H9 (cell line): ENCODE measurements around the gene MOB3C. TPM values are rescaled to one million over a fixed set of nuclear protein-coding genes. Genes with fewer than 3 reads are reported as not detected.

ENCODE experiments used
- DNase-seq: peaks from one replicate; pipeline ENCODE4 v3.0.0-alpha.2; 2017
- H2AFZ ChIP-seq: one replicate; pipeline ENCODE4 v1.6.1; 2013; ENCODE audit warnings: mild to moderate bottlenecking, low read length, control low read depth, moderate library complexity
- H2AK5ac ChIP-seq: 2 replicates; pipeline ENCODE4 v1.6.1; 2013; ENCODE audit warnings: low read length, control low read depth, mixed read lengths; ENCODE audit not compliant: insufficient read length
- H2BK120ac ChIP-seq: one replicate; pipeline ENCODE4 v1.6.1; 2013; ENCODE audit warnings: low read depth, mild to moderate bottlenecking, low read length, control low read depth, inconsistent platforms; ENCODE audit not compliant: poor library complexity, severe bottlenecking
- H2BK12ac ChIP-seq: 2 replicates; pipeline ENCODE4 v1.6.1; 2013; ENCODE audit warnings: low read length, control low read depth, mixed read lengths, low read depth; ENCODE audit not compliant: insufficient read length
- H2BK15ac ChIP-seq: 2 replicates; pipeline ENCODE4 v1.6.1; 2013; ENCODE audit warnings: low read depth, low read length, control low read depth
- H2BK20ac ChIP-seq: one replicate; pipeline ENCODE4 v1.6.1; 2013; ENCODE audit warnings: low read depth, mild to moderate bottlenecking, low read length, control low read depth, inconsistent platforms; ENCODE audit not compliant: poor library complexity, severe bottlenecking
- H2BK5ac ChIP-seq: 2 replicates; pipeline ENCODE4 v1.6.1; 2013; ENCODE audit warnings: low read length, control low read depth, mixed read lengths; ENCODE audit not compliant: insufficient read length
- H3K14ac ChIP-seq: 2 replicates; pipeline ENCODE4 v1.6.1; 2013; ENCODE audit warnings: low read length, control low read depth; ENCODE audit not compliant: insufficient read depth
- H3K18ac ChIP-seq: 2 replicates; pipeline ENCODE4 v1.6.1; 2013; ENCODE audit warnings: low read depth, mild to moderate bottlenecking, mixed read lengths, low read length, control low read depth; ENCODE audit not compliant: insufficient read length
- H3K23ac ChIP-seq: 2 replicates; pipeline ENCODE4 v1.6.1; 2013; ENCODE audit warnings: low read length, control low read depth, mixed read lengths, low read depth; ENCODE audit not compliant: insufficient read length
- H3K23me2 ChIP-seq: 2 replicates; pipeline ENCODE4 v1.6.1; 2013; ENCODE audit warnings: low read depth, mild to moderate bottlenecking, mixed read lengths, low read length, control low read depth; ENCODE audit not compliant: insufficient read length, poor library complexity, severe bottlenecking
- H3K27ac ChIP-seq: 2 replicates; pipeline ENCODE4 v1.5.1; 2013; ENCODE audit warnings: low read length, control low read depth, mixed read lengths, low read depth; ENCODE audit not compliant: insufficient read length
- H3K27me3 ChIP-seq: 2 replicates; pipeline ENCODE4 v1.6.1; 2013; ENCODE audit warnings: low read length, control low read depth, inconsistent platforms; ENCODE audit not compliant: insufficient read depth
- H3K4ac ChIP-seq: 2 replicates; pipeline ENCODE4 v1.6.1; 2013; ENCODE audit warnings: low read depth, mild to moderate bottlenecking, control low read depth, inconsistent platforms, low read length, moderate library complexity
- H3K4me1 ChIP-seq: 2 replicates; pipeline ENCODE4 v1.6.1; 2013; ENCODE audit warnings: low read length, control low read depth, inconsistent platforms; ENCODE audit not compliant: insufficient read depth
- H3K4me2 ChIP-seq: 2 replicates; pipeline ENCODE4 v1.6.1; 2013; ENCODE audit warnings: low read length, control low read depth, mixed read lengths; ENCODE audit not compliant: insufficient read length, insufficient read depth
- H3K56ac ChIP-seq: 2 replicates; pipeline ENCODE4 v1.6.1; 2013; ENCODE audit warnings: low read depth, mild to moderate bottlenecking, mixed read lengths, low read length, control low read depth; ENCODE audit not compliant: insufficient read length
- H3K79me1 ChIP-seq: 2 replicates; pipeline ENCODE4 v1.6.1; 2013; ENCODE audit warnings: low read depth, mild to moderate bottlenecking, moderate library complexity, low read length, control low read depth, inconsistent platforms; ENCODE audit not compliant: insufficient read depth, poor library complexity, severe bottlenecking
- H3K79me2 ChIP-seq: 2 replicates; pipeline ENCODE4 v1.6.1; 2013; ENCODE audit warnings: low read length, control low read depth, inconsistent platforms; ENCODE audit not compliant: insufficient read depth
- H3K9ac ChIP-seq: 2 replicates; pipeline ENCODE4 v1.6.1; 2013; ENCODE audit warnings: low read length, control low read depth, mixed read lengths; ENCODE audit not compliant: insufficient read length; ENCODE audit errors: extremely low read depth
- H3K9me3 ChIP-seq: one replicate; pipeline ENCODE4 v1.6.1; 2013; ENCODE audit warnings: low read depth, low read length, inconsistent platforms; ENCODE audit not compliant: control insufficient read depth
- H3T11ph ChIP-seq: one replicate; pipeline ENCODE4 v1.6.1; 2013; ENCODE audit warnings: mild to moderate bottlenecking, low read length, control low read depth, inconsistent platforms
- H4K20me1 ChIP-seq: one replicate; pipeline ENCODE4 v1.6.1; 2013; ENCODE audit not compliant: control insufficient read depth, insufficient read length, insufficient read depth
- H4K5ac ChIP-seq: 2 replicates; pipeline ENCODE4 v1.6.1; 2013; ENCODE audit warnings: low read depth, mild to moderate bottlenecking, mixed read lengths, low read length, control low read depth; ENCODE audit not compliant: insufficient read length
- H4K8ac ChIP-seq: replicated peaks from 2 replicates; pipeline ENCODE4 v1.6.1; 2013; ENCODE audit warnings: low read length, control low read depth, mixed read lengths, low read depth; ENCODE audit not compliant: insufficient read length
- H4K91ac ChIP-seq: 2 replicates; pipeline ENCODE4 v1.6.1; 2013; ENCODE audit warnings: low read depth, mild to moderate bottlenecking, moderate library complexity, mixed read lengths, low read length, control low read depth; ENCODE audit not compliant: insufficient read length
- H3K27ac Mint-ChIP-seq, 3 experiments: 2 replicates in 2 of 3; 3 replicates in 1 of 3; pipeline ENCODE4 v1.8.0; 2020 to 2021; ENCODE audit warnings: mixed read lengths in 3 of 3, mild to moderate bottlenecking in 1 of 3, moderate library complexity in 1 of 3
- H3K27me3 Mint-ChIP-seq: 2 replicates; pipeline ENCODE4 v1.8.0; 2021; ENCODE audit warnings: low read depth, mild to moderate bottlenecking, moderate library complexity, mixed read lengths
- H3K36me3 Mint-ChIP-seq, 3 experiments: 2 replicates in 2 of 3; 3 replicates in 1 of 3; pipeline ENCODE4 v1.8.0; 2020 to 2021; ENCODE audit warnings: low read depth in 3 of 3, mixed read lengths in 3 of 3; ENCODE audit not compliant: insufficient read depth in 1 of 3
- H3K4me1 Mint-ChIP-seq, 2 experiments: 2 replicates each; pipeline ENCODE4 v1.8.0; 2020; ENCODE audit warnings: mixed read lengths in 2 of 2
- H3K4me3 Mint-ChIP-seq, 2 experiments: 2 replicates in 1 of 2; 3 replicates in 1 of 2; pipeline ENCODE4 v1.8.0; 2020 to 2021; ENCODE audit warnings: mild to moderate bottlenecking in 2 of 2, mixed read lengths in 2 of 2, moderate library complexity in 1 of 2
- H3K9me3 Mint-ChIP-seq, 2 experiments: 2 replicates in 1 of 2; 3 replicates in 1 of 2; pipeline ENCODE4 v1.8.0; 2020; ENCODE audit warnings: mild to moderate bottlenecking in 2 of 2, mixed read lengths in 2 of 2, moderate library complexity in 1 of 2
- CTCF ChIP-seq: fragments of 200-600 bp; sonication (generic); conservative IDR thresholded peaks from 3 replicates; pipeline ENCODE4 v1.8.0; 2021; ENCODE audit warnings: antibody characterized with exemption, mild to moderate bottlenecking
- WGBS: extraction: QIAGEN DNeasy Blood & Tissue Kit; methylation state at CpG from one replicate; pipeline ENCODE4 v1.1.7; 2013; ENCODE audit warnings: missing lambda C conversion rate, low lambda C conversion rate, mixed read lengths; ENCODE audit not compliant: insufficient read length; ENCODE audit errors: extremely low coverage; 5-methylcytosine and 5-hydroxymethylcytosine counted together
- total RNA-seq: library from RNA; stranded (reverse); gene quantifications from 2 replicates; pipeline ENCODE4 v1.2.1, GENCODE V29; 2021

The MOB3C gene
- total RNA-seq, 1 experiment from 2014 or later = 3.2 TPM

DNA sequence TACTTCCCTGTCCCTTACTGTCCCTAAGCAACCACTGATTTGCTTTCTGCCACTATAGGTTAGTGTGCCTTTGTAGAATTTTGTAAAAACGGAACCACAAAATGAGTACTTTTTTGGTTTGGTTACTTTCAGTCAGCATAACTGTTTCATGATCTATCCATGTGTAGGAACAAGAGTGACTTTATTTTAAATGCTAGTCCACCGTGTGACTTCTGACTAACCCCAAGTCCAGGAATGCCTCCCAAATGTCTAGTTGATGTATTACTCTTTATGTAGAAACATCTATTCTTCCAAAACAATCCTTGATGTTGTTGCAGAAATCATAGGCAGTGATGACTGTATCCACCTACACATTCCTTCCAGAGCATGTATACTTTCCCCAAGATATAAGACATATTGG, 30.2 kb upstream of the MOB3C start:
- H3K14ac ChIP-seq = no peak overlapping the region
- H2AK5ac ChIP-seq = no peak overlapping the region
- no peaks in the 10 kb centered on the region for H3K4me1 ChIP-seq
- no peak overlapping the region for H4K91ac ChIP-seq
- TF ChIP-seq CTCF = no peak
- H4K20me1 ChIP-seq = no peaks in the 10 kb centered on the region
- no peak overlapping the region for H3K9ac ChIP-seq
- no peaks in the 10 kb centered on the region for H3K79me2 ChIP-seq
- no peaks in the 10 kb centered on the region for H3K79me1 ChIP-seq
- H3K27ac Mint-ChIP-seq = no peak overlapping the region
- no peak overlapping the region for H3K4me2 ChIP-seq
- no peaks in the 10 kb centered on the region for H3K9me3 ChIP-seq
- H3K4me1 Mint-ChIP-seq = no peaks in the 10 kb centered on the region
- no peak overlapping the region for H3K18ac ChIP-seq
- no peak overlapping the region for H2AFZ ChIP-seq
- H2BK5ac ChIP-seq = no peak overlapping the region
- H3K56ac ChIP-seq = no peak overlapping the region
- H3K23me2 ChIP-seq = no peaks in the 10 kb centered on the region
- peaks cover 3 to 10% of the 10 kb centered on the region in 2 experiments; a peak in 3 of 5 replicates for H3K9me3 Mint-ChIP-seq
- no peak overlapping the region for H4K5ac ChIP-seq
- no peaks in the 10 kb centered on the region for H3K27me3 ChIP-seq
- no peak overlapping the region for H2BK15ac ChIP-seq
- H3K27ac ChIP-seq = no peak overlapping the region
- no peak overlapping the region for H4K8ac ChIP-seq
- H2BK120ac ChIP-seq = no peak overlapping the region
- no peak overlapping the region for H3T11ph ChIP-seq
- no peak for DNase-seq
- no CpG with 5 or more reads among the region's 2 CpGs for WGBS
- H2BK20ac ChIP-seq = no peak overlapping the region
- H3K4me3 Mint-ChIP-seq = no peak overlapping the region
- H3K36me3 Mint-ChIP-seq = peaks cover 23 to 42% (median 36%) of the 10 kb centered on the region in 3 experiments
- no peak overlapping the region for H3K4ac ChIP-seq
- no peak overlapping the region for H2BK12ac ChIP-seq
- no peaks in the 10 kb centered on the region for H3K27me3 Mint-ChIP-seq
- no peak overlapping the region for H3K23ac ChIP-seq
